Measurements from ENCODE around the gene CNTN4.
"Not testable (repeated sequence)": the region's sequence is repeated elsewhere in the genome, so short reads cannot be mapped to it uniquely, and the experiment has no call there.

The CNTN4 gene

GRCh38 chr3:2098398-2099027, at the start of gene CNTN4:
Gene CNTN4, plus strand, starts transcription at chr3:2098866.
- no peak for DNase-seq (ENCODE audit: low spot score)

DNA sequence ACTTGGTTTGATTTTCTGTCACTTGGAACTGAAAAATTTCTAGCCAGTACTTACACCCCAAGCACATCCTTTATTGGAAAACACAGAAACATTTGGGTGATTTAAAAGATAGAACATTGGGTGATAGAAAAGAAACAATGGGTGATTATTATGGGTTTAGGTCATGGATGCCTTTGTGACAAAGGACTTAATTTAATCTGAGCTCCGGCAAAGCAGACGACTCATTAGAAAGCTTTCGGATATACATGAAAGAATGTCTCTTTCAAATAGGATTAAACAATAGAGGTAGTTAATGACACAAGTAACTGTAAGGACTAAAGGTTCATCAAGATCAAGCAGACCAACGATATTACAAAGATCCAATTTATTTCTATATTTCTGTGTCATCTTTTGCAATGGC, 37.3 kb upstream of the CNTN4 start:
- no peak for DNase-seq (ENCODE audit: low spot score)

GRCh38 chr3:2071531-2071930, 27.1 kb upstream of the CNTN4 start:
- no peak for DNase-seq (ENCODE audit: low spot score)

- no peak for DNase-seq (ENCODE audit: low spot score)
Measured at GRCh38 chr3:2078821-2079220, 19.8 kb upstream of the CNTN4 start.

DNA sequence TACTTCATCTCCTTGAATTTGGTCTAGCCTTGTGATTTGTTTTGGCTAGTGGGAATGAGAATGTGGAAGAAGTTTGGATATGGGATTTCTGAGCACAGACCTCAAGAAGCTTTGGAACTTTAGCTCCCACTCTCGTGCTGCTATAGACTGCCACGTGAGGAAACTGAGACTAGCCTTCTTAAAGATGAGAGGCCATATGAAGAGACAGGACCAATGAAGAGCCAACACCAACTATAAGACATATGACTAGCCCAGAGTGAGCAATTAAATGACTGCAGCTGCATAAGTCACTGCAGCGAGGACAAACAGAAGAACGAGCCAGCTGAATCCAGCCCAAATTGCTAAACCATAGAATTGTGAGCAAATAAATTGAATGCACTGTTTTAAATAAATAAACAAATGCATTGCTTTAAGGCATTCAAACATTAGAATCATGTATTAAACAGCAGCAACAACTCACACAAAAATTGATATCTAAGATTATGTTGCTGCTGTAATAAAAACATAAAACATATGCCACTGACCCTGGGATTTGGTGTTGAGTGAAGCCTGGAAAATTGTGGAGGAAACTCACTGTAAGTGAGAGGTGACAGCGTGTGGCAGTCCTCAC, 15.7 kb upstream of the CNTN4 start:
- DNase-seq (ENCODE audit: low spot score), result no peak

DNA sequence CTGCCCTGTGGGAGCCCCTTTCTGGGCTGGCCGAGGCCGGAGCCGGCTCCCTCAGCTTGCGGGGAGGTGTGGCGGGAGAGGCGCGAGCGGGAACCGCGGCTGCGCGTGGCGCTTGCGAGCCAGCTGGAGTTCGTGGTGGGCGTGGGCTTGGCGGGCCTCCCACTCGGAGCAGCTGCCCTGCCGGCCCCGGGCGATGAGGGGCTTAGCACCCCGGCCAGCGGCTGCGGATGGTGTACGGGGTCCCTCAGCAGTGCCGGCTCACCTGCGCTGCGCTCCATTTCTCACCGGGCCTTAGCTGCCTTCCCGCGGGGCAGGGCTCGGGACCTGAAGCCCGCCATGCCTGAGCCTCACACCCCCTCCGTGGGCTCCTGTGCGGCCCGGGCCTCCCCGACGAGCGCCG, 15.1 kb upstream of the CNTN4 start:
- DNase-seq (ENCODE audit: low spot score), result not testable (repeated sequence)

GRCh38 chr3:2090095-2090911, 8.4 kb upstream of the CNTN4 start:
- no peak for DNase-seq (ENCODE audit: low spot score)

GRCh38 chr3:2092758-2093157, 5.9 kb upstream of the CNTN4 start:
- DNase-seq (ENCODE audit: low spot score), result no peak

GRCh38 chr3:2094941-2095340, 3.7 kb upstream of the CNTN4 start:
- no peak for DNase-seq (ENCODE audit: low spot score)

GRCh38 chr3:2096216-2096615, 2.5 kb upstream of the CNTN4 start:
- no peak for DNase-seq (ENCODE audit: low spot score)

GRCh38 chr3:2097641-2098191, 950 bp upstream of the CNTN4 start:
- DNase-seq (ENCODE audit: low spot score), result no peak

DNA sequence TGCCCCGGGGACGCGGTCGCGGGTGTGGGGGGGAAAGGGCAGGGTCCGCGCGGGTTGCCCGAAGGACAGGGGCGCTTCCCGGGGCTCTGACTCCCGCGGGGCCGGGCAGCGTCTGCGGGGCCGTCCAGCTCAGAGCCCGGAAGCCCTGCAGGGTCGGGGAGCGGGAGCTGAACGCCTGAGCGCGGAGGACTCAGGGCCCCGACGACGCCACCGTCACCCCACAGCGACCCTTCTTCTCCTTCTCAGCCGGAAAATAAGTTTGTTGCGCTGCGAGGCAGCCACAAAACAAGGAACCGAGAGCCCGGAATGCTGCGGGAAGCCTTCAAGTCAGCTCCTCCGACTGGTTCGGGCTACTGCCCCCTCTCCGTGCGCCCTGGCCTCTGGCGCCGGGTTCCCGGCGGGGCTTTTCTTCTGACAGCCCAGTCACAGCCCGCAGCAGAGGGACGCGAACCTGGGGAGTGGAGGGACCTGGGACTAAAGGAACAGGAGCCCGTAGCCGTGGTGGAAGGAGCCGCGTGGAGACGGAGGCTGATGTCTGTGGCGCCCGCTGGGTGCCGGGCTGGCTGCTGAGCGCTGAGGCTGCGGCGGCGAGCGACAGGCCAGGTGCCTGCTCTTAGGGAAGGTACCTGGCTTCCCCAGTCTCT, 484 bp downstream of the CNTN4 start:
- no peak for DNase-seq (ENCODE audit: low spot score)

DNA sequence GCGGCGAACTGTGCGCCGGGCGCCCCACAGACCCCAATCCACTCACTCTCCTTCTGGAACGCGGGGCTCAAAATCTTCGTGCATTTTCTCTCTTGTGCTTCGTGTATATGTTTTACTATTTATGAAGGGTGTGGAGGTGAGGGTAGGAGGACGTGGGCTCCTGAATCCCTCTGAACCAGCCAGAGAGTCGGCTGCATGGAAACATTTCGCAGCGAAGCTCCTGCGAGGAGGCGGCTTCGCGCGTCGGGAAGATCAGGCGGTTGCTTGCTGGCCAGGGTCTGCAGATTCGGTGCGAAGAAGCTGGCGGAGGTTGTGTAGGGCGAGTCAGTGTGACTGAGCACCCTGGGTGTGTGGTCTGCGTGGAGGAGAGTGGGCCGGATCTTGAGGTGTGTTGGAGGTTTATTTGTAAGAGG, 1.1 kb downstream of the CNTN4 start:
- DNase-seq (ENCODE audit: low spot score), result no peak

GRCh38 chr3:2106438-2106837, 7.8 kb downstream of the CNTN4 start:
- no peak for DNase-seq (ENCODE audit: low spot score)

DNA sequence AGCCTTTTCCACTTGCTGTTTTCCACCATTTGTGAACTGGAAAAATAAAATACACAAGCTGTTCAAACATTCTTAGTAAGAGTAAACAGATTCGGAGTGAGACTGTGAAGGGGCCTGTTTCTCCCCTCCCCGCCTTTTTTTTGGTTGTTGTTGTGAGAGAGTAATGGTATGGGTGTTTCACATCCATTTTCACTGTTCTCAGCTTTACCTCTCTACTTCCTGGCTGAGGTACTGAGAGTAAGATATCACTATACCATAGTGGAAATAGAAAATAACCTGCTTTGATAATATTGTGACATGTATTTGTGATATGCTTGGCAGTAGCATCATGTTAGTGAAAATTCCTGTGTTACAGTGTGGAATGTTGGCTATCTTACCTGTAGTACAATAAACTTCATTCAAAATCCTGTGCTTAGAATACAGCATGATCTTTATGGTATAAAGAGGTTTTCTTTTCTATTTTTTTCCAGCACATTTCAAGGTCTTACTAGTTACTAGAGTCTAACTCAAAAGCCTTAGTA, 12.0 kb downstream of the CNTN4 start:
- DNase-seq (ENCODE audit: low spot score), result no peak

GRCh38 chr3:2114617-2115275, 16.1 kb downstream of the CNTN4 start:
- no peak for DNase-seq (ENCODE audit: low spot score)

DNA sequence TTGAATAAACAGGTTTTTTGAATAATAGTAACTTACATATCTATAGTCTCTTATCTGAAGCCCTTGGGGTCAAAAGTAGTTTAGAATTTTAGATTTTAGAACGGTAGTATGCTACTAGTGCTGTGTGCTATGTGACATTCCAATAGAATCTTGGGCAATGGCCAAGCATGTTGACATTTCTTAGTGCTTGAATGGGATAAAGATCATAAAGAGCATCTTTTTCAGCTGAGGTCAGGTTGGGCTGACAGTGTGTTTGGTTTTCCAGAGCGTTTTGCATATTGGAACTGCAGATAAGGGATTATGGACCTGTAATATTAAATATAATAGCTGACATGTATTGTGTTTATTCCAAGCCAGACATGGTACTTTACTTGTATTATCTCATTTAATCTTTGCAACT, 32.1 kb downstream of the CNTN4 start:
- no peak for DNase-seq (ENCODE audit: low spot score)

DNA sequence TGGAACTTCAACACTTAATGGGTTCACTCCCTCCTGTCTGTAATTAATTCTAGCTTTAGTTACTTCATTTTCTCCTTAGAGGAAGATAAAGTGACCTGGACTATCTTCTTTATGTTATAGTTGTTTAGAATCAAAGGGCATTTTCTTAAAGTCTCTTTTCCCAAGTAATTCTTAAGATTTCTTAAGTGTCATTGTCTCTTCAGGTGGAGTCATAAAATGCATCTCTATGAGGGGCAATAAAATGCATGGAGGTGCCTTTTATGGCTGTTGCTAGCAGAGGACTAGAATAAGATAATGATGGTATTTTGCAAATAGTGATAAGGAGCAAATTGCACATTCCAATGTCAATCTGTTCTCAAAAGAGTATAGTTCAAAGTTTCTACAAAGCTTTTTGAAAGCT, 34.5 kb downstream of the CNTN4 start:
- DNase-seq (ENCODE audit: low spot score), result no peak

DNA sequence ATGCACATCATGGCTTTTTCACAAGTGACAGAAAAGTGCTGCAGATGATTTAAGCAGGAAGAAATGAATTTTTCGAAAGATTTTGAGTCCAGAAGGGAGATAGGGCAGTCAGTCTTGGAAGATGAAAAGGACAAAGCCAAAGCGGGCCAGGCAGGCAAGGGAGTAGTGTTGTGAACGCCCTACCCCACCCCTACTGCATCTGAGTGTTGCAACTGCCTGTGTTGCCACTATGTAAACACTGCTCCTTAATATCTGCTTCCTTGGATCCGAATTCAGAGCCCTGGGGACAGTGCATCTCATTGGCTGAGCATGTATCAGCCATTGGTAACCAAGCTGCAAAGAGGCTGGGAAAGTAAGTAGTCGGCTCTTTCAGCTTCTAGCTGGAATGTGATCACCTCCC, 39.0 kb downstream of the CNTN4 start:
- no peak for DNase-seq (ENCODE audit: low spot score)

GRCh38 chr3:2141482-2141881, 42.8 kb downstream of the CNTN4 start:
- DNase-seq (ENCODE audit: low spot score), result no peak

- DNase-seq (ENCODE audit: low spot score), result no peak
Measured at GRCh38 chr3:2148561-2149340, 50.1 kb downstream of the CNTN4 start.
